ENCODE measurements around the gene KCNN3.

DNA sequence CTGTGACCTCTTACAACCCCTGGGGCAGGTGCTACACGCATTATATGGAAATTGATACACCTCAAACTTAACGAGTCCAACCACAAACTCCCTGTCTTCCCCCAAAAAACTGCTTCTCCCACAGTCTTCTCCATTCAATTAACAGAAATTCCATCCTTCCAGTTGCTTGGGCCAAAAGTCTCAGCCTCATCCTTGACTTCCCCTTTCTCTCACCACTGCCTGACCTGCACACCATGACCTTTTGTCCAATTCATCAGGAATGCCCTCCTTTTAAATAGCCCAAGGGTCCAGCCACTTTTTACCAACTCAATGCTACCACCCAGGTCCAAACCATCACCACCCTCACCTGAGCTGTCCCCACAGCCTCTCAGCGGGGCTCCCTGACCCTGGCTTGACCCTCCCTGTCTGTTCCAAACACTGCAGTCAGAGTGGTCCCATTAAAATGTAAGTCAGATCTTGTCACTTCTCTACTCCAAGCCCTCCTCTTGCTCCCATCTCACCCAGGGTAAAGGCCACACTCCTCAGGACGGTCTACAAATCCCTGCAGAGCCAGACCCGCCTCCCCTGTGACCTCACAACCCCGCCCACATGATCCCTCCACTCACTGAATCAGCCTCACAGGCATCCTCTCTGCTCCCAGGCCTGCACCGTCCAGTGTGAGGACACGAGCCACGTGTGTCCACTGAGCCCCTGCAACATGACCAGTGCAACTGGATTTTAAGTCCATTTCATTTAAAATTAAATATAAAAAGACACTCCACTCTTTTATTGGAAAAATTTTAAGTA lies 18.5 kb downstream of the KCNN3 start:
- TF ChIP-seq, protein P1, sequence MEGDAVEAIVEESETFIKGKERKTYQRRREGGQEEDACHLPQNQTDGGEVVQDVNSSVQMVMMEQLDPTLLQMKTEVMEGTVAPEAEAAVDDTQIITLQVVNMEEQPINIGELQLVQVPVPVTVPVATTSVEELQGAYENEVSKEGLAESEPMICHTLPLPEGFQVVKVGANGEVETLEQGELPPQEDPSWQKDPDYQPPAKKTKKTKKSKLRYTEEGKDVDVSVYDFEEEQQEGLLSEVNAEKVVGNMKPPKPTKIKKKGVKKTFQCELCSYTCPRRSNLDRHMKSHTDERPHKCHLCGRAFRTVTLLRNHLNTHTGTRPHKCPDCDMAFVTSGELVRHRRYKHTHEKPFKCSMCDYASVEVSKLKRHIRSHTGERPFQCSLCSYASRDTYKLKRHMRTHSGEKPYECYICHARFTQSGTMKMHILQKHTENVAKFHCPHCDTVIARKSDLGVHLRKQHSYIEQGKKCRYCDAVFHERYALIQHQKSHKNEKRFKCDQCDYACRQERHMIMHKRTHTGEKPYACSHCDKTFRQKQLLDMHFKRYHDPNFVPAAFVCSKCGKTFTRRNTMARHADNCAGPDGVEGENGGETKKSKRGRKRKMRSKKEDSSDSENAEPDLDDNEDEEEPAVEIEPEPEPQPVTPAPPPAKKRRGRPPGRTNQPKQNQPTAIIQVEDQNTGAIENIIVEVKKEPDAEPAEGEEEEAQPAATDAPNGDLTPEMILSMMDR (IDR thresholded peaks at IDR 0.05; ENCODE audit: low read depth, low read length), result no peak
- no peak for TF ChIP-seq POLR2A (IDR thresholded peaks at IDR 0.05; ENCODE audit: extremely low read depth, insufficient read length)
- TF ChIP-seq, protein P2, sequence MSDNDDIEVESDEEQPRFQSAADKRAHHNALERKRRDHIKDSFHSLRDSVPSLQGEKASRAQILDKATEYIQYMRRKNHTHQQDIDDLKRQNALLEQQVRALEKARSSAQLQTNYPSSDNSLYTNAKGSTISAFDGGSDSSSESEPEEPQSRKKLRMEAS (IDR thresholded peaks at IDR 0.05; ENCODE audit: low read depth, low read length), result no peak
